NCI-H2227 treated with DMSO at 0.1 percent for 48 hours (cell line): ENCODE results near the gene SH3D21.

ENCODE experiments used
- DNase-seq: peaks from one replicate; lab custom pipeline; 2025; lab: John Stamatoyannopoulos, UW

Gene SH3D21

DNA sequence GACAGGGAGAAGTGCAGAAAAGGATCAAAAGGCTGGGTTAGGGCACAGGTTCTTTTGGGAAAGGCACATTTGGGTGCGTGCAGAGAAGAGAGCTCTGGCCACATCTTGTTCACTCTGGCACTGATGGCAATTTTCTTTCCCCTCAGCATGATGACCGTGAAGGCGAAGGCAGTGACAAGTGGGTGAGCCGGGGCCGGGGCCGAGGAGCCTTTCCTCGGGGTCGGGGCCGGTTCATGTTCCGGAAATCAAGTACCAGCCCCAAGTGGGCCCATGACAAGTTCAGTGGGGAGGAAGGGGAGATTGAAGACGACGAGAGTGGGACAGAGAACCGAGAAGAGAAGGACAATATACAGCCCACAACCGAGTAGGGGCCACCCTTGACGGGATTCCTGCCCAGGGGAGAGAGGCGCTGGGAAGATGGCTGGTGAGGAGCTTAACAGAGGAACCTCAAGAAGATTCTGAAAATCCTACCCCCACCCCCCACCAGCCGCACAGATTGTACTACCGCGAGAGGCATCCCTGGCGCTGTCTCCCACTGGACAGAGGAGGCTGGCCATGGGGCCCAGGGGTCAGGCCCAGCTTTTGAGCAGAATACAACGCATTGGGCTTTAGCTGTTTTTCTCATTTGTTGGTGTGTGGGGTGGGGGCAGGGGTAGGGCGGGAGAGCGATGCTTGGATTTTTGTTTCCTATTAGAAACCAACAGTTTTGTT is 2.4 kb upstream of the SH3D21 start:
- DNase-seq = no peak

DNA sequence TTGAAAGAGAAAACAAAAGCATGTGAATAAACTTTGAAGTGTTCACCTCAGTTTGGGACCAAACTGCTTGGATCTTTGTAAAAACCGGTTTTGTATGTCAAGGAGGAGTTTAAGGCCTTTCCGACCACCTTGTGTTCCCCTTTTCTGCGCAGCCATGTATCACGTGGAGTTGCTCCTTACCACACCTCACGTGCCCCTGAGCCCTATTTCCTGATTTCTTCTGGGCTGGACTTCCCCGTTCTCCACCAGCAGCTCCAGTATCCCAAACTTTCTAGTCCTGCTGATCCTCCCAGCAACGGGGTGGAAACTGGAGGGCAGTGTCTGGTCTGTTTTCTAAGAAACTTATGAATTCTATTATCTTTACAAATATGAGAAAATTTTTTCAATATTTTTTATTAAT is 1.6 kb upstream of the SH3D21 start:
- no peak for DNase-seq

DNA sequence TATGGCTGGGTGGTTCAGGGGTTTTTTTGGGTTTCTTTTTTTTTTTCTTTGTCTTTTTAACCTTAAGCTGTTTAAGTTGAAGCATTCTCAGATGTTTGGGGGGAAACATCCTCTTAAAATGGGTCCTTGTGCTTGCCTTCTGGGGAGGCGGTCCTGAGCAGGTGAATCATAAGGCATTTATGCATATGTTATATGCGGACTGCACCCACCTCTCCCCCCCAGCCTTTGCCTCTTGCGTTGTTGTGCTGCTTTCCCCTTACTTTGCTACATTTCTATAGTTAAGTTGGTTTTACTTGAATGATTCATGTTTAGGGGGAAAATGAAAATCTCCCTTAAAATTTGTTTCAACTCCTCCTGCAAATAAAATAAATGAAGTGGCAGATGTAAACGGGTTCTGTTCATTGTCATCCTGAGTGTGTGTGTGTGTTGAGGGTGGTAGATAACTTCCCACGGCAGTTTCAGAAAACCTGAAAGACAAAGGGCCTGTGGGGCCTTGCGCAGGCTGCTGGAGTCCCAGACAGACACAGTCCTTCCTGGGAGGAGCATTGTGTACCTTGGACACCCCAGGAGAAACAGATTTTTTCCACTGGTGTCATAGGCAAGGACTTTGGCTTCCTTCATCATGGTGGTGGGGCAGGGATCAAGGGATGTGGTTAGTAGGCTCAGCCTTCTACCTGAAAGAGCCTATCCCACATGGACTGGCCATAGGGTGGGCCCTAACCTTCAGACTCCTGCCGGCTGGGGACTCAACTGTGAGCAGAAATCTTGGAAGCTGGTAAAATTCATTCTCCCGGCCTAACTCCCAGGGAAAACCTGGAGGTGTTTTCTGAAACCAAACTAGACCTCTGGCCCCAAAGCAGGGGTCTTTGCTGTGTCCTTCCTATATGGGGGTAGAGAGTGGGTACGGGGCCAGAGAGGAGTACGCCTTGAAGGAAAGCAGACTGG is 926 bp upstream of the SH3D21 start:
- DNase-seq = no peak

DNA sequence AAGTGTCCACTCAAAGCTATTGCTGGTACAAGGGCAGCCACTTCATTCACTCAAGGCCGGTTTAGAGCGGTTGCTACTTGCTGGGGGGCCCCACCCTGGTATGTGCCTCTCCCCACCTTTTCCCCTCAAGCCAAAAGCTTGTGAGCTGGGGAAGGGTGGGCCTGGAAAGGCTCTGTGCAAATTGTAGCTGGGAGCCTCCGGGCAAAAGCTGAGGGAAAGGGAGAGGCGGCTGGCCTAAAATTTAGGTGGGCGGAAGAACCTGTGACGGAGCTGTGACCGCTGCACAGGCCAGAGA is 306 bp upstream of the SH3D21 start:
- DNase-seq = no peak

DNA sequence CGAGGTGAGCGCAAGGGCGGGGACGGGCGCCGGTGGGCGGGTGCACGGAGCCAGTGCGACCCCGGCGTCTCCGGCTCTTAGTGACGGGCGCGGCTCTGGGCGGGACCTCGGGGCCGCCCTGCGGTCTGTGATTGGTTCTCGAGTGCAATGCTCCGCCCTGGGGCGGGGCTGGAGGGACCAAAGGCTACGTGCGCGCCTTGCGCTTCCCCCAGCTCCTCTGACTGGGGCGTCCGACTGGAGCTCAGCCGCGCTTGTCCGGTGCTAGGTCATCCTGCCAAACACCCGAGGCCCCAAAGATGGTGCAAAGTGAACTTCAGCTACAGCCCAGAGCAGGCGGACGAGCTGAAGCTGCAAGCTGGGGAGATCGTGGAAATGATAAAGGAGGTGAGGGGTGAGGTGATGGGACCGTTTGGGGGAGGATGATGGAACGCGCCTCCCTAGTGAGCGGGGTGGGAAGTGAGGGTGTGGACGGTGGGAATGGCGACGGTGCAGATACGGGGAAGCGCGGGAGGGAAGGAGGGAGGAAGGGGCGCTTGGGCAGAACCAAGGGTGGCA is 811 bp downstream of the SH3D21 start:
- DNase-seq = peak; percentile 91

DNA sequence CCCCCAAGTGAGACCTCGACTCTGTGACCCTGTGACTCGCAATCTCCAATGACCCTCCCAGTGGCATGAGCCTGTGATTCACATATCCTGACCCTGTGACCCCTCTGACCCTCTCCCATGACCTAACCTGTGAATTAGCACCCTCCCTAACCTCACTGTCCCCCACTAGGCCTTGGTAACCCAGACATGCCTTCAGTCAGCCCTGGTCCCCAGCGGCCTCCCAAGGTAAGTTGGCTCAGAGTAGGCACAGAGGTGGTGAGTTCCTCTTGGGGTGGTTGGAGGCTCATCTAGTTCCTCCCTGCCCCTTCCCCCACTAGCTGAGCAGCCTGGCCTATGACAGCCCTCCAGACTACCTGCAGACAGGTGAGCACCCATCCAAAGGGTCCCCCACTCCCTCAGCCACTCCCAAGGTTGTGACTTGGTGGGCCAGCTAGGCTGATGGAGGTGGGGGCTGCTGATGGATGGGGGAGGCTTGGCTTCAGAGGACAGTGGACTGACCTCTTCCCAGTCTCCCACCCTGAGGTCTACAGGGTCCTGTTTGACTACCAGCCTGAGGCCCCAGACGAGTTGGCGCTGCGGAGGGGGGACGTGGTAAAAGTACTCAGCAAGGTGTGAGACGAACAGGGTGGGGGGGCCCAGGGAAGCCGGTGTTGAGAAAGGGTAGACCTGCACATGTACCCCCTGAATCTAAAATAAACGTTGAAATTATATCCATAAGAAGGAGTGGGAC is 1.6 kb downstream of the SH3D21 start:
- DNase-seq = no peak

DNA sequence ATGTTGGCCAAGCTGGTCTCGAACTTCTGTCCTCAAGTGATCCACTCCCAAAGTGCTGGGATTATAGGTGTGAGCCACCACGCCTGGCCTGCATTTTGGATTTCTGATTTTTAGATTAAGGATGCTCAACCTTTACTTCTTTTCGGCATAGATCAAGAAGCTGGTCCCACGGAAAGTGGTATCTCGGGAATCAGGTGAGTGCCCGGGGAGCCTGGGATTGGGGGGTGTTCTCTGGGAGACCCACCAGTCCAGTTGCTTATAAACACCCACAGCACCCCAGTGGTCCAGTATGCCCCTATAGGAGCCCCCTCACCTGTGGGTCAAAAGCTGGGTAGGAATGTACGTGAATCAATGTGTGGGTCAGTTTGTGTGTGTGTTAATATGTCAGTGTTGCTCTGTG is 3.2 kb downstream of the SH3D21 start:
- DNase-seq = no peak

DNA sequence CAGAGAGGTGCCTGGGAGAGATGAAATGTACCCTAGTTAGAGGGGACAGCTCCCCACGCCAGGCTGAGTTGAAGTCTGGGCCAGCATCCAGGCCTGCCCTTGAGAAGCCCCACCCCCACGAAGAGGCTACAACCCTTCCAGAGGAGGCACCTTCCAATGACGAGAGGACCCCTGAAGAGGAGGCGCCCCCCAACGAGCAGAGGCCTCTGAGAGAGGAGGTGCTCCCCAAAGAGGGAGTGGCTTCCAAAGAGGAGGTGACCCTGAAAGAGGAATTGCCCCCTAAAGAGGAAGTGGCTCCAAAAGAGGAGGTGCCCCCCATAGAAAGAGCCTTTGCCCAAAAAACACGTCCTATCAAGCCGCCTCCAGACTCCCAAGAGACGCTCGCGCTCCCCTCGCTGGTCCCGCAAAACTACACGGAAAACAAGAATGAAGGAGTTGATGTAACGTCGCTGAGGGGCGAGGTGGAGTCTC is 14.2 kb downstream of the SH3D21 start:
- no peak for DNase-seq

DNA sequence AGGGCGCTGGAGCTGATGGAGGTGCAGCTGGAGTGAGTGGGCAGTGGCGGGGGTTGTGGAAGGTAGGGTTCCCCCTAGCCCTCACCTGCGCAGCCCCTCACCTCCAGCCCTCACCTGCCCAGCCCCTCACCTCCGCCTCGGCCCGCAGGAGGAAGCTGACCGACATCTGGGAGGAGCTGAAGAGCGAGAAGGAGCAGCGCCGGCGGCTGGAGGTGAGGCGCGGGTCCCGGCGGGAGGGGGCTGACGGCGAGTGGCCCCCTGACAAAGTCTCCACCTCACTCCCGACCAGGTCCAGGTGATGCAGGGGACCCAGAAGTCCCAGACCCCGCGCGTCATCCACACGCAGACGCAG is 14.6 kb downstream of the SH3D21 start:
- DNase-seq = no peak

DNA sequence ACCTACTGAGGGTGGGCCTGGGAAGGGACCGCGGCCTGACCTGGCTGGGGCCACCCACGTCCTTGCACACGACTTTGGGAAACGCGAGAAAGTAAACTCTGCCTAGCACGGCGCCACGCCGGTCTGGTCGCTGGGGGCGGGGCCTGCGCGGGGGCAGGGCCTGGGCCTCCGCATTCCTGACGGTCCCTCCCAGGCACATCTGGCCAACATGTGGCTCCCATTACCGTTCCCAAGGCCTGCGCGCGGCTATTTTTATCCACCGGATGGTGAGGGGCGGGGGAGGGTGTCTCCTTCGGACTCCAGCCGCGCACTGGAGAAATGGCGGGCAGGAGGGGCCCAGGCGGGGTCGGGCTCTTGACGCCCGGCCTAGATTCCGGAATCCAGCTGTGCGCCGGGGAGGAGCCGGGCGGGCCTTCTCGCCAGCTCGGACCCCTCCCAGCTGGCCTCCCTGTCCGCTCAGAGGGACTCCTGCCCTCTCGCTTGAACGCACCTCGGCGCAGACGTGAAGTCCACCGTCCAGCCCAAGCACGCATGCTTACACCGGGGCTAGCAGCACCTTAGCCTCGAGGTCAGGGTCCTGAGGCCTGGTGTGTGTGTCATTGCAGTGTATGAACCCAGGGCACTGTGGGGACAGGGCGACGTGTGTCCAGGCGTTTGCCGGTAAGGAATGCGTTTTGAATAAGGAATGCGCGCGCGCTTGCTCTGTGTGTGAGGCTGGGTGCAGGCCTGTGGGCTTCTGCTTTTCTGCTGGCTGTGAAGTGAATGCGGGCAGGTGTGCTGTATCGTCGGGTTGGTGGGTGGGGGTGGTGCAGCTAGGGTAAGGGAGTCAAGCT is 15.2 kb downstream of the SH3D21 start:
- DNase-seq = no peak

DNA sequence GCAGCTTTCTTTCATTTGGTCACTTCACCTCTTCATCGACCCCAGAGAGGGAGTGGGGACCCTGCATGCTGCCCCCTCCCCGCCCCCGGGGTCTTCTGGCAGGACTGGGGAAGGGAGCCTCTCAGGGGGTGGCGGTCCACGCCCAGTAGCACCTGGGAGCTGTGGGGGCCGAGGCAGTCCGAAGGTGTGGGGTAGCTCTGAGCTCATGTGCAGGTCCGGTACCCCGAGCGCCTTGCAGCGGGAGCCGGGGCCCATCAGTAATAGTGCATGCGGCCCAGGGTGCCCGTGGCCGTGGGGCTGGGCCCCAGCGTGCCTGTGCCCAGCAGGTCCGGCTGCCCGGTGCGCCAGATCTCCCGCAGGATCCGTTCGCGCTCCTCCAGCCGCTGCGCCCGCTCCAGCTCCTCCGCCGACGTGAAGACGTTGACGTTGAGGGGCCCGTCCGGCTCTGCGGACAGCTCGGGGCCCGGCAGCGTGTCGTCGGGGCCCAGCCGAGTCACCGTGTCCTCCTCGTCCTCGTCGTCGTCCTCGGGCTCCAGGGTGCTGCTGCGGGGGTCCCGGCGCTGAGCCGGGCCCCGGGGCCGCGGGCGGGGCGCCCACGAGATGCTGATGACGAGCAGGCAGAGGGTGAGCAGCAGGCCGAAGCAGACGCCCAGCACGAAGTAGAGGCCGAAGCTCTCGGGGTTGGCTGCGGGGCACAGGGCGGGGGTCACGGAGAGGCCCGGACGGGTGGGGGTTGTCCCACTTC is 16.0 kb downstream of the SH3D21 start:
- DNase-seq = no peak

DNA sequence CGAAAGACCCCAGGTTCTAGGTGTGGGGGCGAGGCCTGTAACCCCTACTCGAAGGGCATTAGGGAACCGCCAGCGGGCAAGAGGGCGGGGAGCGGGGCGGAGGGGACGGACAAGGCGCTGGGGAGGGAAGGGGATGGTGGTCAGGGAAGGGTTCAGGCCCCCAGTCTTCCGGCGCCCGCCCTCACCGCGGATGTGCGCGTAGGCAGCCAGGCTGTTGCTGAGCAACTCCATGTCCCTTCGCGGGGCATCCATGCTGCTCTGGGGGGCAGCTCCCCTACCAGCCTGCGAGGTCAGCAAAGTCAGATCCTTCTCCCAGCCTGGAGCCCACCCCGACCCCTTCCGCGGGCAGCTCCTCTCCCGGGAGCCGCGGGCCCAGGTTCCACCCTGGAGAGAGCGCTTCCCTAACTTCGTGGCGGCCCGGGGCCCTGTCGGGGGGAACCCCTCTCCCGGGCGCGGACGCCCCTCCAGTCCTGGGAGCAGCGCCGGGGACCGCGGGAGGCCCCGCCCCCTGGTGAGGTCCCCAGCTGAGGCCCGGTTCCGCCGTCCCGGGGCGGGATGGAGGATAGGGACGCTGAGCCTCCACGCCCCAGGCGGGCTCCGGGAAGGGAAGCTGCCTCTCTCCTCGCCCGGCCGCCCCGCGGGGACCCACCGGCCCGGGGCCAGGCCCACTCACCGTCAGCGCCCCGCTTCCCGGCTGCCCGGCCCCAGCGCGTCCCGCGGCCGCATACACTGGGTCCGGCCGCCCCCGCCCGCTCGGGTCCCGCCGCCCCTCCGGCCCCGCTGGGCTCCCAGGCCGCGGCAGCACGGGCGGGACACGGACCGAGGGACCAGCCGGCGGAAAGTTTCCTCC is 16.8 kb downstream of the SH3D21 start:
- no peak for DNase-seq

DNA sequence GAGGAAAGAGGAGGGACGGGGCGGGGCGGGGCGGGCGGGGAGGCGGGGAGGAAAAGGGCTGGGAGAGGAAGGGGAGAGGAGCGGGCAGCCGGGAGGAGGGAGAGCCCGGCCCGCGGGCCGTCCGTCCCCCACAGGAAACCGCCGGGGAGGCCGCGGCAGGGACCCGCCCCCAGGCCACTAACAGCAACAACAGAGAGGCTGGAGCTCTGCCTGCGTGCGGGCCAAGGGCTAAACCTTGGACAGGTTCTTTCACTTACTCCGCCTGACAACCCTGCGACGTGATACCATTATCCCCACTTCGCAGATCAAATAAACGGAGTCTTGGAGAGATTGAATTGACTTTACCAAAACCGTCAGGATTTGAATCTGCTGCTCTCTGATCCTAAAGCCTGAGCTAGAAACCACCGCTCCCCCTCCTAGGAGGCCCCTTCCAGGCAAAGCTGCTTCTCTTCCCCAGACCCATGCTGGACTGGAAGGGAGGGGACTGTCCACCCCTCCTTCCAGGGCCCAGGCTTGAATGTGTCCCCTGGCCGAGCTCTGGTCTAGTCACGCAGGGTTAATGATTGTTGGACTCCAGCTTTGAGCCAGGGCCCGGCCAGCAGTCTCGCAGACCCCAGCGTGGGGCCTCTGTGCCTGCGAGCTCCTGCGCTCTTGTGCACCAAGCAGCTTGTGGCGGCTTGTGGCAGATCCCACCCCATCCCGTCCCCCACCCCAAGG is 17.6 kb downstream of the SH3D21 start, which contains the start of gene EVA1B:
TSS of gene EVA1B (minus strand) at position 10 of the 717 bp plus-strand sequence. CDS start 608 bp downstream, outside the sequence.
- DNase-seq = peak; percentile 66

DNA sequence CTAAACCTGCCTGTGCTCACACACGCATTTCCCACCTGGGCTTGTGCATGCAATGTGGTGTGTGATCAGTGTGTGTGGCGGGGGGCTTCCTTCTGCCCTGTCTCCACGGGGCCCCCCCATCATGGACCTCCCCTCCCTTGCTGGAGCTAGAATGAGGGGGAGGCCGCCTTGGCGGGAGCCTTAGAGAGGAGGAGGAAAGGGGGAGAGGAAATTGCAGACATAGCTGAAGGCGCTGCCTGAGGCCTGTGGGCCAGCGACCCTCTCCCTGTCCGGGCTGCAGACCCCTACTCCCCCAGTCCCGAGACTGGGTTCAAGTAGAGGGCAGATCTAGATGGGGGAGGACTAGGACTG is 18.2 kb downstream of the SH3D21 start:
- DNase-seq = no peak

DNA sequence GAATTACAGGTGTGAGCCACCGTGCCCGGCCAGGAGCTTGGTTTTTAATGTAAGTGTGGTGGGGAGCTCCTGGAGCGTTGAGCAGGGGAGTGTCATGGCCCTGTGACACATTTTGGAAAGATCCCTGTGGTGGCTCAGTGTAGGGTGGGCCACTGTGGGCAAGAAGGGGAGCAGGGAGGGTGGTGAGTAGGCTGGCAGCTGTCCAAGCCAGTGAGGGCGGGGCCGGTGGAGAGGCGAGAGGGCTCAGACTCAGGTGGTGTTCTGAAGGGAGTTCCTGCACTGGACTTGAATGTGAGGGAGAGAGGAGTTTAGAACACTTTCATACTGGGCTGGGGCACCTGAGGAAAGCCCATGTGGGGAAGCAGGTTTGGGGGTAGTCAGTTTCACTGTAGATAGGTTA is 20.3 kb downstream of the SH3D21 start:
- no peak for DNase-seq

DNA sequence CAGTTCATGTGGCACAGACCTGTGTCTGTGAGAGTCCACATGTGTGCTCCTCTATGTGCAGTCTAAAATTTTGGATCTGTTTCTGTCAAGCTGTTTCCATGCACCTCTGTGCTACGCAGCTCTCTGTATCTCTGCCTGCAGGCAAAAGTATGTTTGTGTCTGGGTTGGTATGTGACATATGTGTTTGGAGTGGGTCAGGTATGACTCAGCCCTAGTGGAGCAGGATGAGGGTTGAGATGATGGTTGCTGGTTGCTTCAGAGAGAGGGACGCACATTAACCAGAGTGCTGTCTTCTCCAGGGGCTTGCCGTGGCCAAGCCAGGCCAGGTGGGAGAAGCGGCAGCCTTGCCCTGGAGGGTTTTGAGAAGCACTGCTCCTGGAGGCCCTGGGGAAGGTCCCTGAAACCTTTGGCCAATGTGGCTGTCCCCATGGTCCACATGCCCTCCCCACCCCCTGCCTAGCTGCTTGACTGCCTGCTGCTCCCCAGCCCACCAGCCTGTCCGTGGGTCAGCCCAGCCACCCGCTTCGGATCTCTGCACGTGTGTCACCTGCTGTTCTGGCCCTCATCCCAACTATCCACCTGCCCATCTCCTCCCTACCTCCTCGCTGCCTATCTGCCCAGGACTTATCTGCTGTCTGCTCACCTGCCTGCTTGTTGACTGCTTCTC is 21.4 kb downstream of the SH3D21 start:
- DNase-seq = no peak

DNA sequence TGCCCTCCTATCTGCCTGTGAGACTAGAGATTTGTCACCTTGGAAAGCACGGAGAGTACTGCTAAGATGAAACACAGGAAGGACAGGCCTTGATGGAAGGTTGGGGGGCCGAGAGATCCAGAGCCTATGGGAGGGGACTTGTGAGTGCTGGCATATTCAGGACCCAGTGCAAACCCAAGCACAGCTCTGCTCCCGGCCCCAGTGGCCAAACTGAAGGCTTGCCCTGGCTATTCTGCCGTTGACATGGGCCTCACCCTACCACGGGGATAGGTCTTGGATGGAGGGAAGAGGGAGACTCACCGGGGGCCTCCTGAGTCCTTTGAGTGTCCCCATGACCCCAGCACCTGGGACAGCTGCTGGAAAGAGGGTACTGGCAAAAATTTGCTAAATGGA is 21.9 kb downstream of the SH3D21 start:
- DNase-seq = no peak

DNA sequence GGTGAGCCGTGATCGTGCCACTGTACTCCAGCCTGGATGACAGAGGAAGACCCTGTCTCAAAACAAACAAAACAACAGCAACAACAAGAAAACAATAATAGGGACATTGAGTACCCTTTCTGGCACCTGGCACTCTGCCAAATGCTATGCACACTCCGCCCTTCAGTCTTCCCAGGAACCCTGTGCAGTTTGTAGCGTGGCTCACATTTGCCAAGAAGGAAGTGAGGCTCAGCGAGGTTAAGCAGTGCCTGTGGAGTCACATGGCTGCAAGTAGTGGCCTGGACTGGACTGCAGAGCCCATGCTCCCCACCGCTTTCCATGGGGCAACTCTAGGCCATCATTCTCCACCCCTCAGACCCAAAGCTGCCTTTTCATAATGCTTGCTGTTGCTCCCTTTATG is 22.5 kb downstream of the SH3D21 start:
- DNase-seq = peak; percentile 11

DNA sequence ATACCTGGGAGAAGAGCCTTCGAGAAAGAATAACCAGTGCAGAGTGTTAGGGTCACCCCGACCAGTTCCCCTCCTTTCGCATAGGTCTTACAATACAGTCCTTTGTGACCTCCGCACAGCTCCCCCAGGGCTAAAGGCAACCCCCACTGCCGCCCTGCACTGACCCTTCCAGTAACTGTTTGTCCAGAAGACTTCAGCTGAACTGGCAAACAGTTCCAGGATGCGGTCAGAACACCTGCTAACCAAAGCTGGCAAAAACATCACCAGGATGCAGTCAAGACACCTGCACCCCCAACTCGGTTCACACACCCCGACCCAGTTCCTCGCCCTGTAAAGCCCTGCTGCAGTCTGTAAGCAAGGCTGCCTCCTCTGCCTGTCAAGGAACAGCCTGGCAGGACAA is 23.6 kb downstream of the SH3D21 start:
- no peak for DNase-seq
